ENCODE results near the gene KCNQ4. TPM values are rescaled to one million over a fixed set of nuclear protein-coding genes. Genes with fewer than 3 reads are reported as not detected.
A peak's percentile ranks its signal among the peaks of the same experiment; 100 is the strongest.

The KCNQ4 gene
- total and polyA plus RNA-seq, 7 experiments from 2014 or later, result 0.10 to 0.97 (median 0.20) TPM; not detected in 1

GRCh38 chr1:40745176-40745575 lies 38.4 kb upstream of the KCNQ4 start:
- no peak for ATAC-seq
- intact Hi-C loops (cut with micrococcal nuclease), result no loop called here
- peaks cover 9 to 60% (median 48%) of the 10 kb centered on the region in 7 donors for H3K4me1 Mint-ChIP-seq

DNA sequence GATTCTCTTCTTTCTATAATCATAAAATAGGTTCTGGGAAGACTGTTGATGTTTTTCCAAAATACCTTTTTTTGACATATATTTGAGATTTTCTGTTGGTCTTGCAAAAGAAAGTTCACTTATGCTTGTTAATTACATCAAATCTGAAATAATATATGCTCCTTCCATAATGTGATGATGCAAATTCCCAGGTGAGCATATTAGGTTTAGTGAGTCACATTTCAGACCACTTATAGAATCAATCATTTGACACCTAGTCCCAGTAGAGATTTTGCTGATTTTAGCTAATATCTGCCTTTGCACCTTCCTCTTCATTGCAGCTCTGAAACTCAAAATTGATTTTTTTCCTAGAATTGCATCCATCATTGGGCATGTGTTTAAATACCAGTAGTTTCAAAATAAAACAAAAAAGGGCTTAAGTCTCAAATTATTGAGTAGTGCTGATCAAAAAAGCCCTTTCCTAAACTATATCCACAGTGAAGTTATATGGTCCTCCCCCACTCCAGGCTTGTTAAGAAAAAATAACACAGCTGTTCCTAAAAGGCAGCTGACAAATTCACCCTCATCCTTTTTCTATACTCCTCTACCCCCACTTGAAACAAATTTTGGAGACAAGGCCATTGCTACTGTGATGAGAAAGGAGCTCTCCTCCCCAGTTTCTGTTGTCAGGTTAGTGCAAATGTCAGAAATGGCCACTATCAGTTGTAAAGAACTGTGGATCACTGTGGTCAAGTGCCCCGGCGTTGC lies 37.1 kb upstream of the KCNQ4 start:
- Mint-ChIP-seq H3K4me1 (peaks cover 6 to 46% (median 35%) of the 10 kb centered on the region in 7 donors), H3K4me3 (no peak overlapping the region), H3K36me3 (peaks cover 10 to 72% (median 32%) of the 10 kb centered on the region in 5 donors), H3K27me3 (no peaks in the 10 kb centered on the region), H3K27ac (peak overlapping the region in 5 of 9 donors; percentile 32 to 78 (median 41)), H3K9me3 (no peaks in the 10 kb centered on the region)
- Histone ChIP-seq H3K9me3 (ENCODE audit: control insufficient read depth in 2 of 3, low read length in 3 of 3) (no peaks in the 10 kb centered on the region), H3K27ac (ENCODE audit: low read depth, low read length) (no peak overlapping the region), H3K27me3 (ENCODE audit: control insufficient read depth in 2 of 2, insufficient read depth in 2 of 2, low read length in 2 of 2) (no peaks in the 10 kb centered on the region), H3K36me3 (ENCODE audit: control insufficient read depth in 2 of 3, insufficient read depth in 3 of 3, low read length in 3 of 3) (peaks cover 0 to 60% (median 0%) of the 10 kb centered on the region in 3 experiments), H3K4me1 (ENCODE audit: control insufficient read depth in 2 of 2, insufficient read depth in 2 of 2, low read length in 2 of 2) (no peaks in the 10 kb centered on the region), H3K4me3 (ENCODE audit: low read length) (no peak overlapping the region)
- intact Hi-C loops (cut with micrococcal nuclease), result no loop called here
- ChIA-PET CTCF (interaction anchor here (0.9 kb wide), 1 partner anchor 28 kb away, joined by 3 read pairs; no protein-coding TSS in a partner anchor), POLR2A (no interaction called here)
- no peak for DNase-seq
- ATAC-seq, result no peak

More at GRCh38 chr1:40745176-40745575, 38.4 kb upstream of the KCNQ4 start:
- Mint-ChIP-seq H3K4me3 (no peak overlapping the region), H3K27ac (peak overlapping the region in 5 of 9 donors; percentile 39 to 86 (median 63)), H3K9me3 (no peaks in the 10 kb centered on the region), H3K36me3 (peaks cover 12 to 71% (median 32%) of the 10 kb centered on the region in 5 donors), H3K27me3 (no peaks in the 10 kb centered on the region)
- Histone ChIP-seq H3K9me3 (ENCODE audit: control insufficient read depth in 2 of 3, low read length in 3 of 3) (no peaks in the 10 kb centered on the region), H3K4me3 (ENCODE audit: low read length) (no peak overlapping the region), H3K4me1 (ENCODE audit: control insufficient read depth in 2 of 2, insufficient read depth in 2 of 2, low read length in 2 of 2) (no peaks in the 10 kb centered on the region), H3K27ac (ENCODE audit: low read depth, low read length) (no peak overlapping the region), H3K36me3 (ENCODE audit: control insufficient read depth in 2 of 3, insufficient read depth in 3 of 3, low read length in 3 of 3) (peaks cover 0 to 52% (median 0%) of the 10 kb centered on the region in 3 experiments), H3K27me3 (ENCODE audit: control insufficient read depth in 2 of 2, insufficient read depth in 2 of 2, low read length in 2 of 2) (no peaks in the 10 kb centered on the region)
- CTCF ChIA-PET, result no interaction called here
- DNase-seq, result no peak
- POLR2A ChIA-PET, result no interaction called here

DNA sequence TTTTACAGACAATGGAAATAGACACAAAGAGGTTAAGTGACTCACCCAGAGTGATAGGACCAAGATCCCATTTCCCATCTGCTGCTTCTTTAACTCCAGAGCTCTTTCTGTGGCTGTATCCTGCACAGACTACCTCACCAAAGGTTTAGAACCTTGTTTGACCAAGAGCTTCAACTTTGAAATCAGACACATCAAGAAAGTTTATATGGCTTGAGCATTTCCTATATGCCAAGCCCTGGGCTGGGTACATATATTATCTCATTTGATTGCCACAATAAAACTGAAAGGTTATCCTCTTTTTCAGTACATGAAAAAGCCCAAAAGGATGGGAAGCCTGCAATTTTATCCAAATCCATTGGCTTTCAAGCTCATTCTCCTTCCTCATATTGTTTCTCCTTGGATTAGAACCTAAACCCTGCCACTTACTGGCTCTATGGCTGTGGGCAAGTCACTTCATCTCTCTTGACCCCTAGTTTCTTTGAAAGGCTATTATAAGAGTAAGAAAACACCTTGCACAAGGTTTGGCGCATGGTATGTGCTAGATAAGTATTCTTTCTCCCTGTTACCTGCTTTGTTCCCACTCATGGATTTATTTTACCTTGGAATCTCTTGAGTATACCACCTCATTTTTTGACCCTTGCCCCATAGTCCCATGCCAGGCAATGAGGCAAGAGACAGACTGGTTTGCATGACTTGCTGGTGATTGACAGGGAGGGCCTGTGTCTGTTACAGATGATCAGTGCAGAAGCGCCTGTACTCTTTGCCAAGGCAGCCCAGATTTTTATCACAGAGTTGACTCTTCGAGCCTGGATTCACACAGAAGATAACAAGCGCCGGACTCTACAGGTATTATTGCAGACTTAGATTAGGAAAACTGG lies 34.5 kb upstream of the KCNQ4 start:
- H3K9me3 Mint-ChIP-seq, result no peaks in the 10 kb centered on the region
- no peaks in the 10 kb centered on the region for H3K9me3 ChIP-seq (ENCODE audit: control insufficient read depth in 2 of 3, low read length in 3 of 3)
- no peaks in the 10 kb centered on the region for H3K27me3 ChIP-seq (ENCODE audit: control insufficient read depth in 2 of 2, insufficient read depth in 2 of 2, low read length in 2 of 2)
- H3K4me1 ChIP-seq (ENCODE audit: control insufficient read depth in 2 of 2, insufficient read depth in 2 of 2, low read length in 2 of 2), result no peaks in the 10 kb centered on the region
- no peaks in the 10 kb centered on the region for H3K27me3 Mint-ChIP-seq
- H3K27ac Mint-ChIP-seq, result peak overlapping the region in 3 of 9 donors; percentile 29 to 80 (median 63)
- POLR2A ChIA-PET, result interaction anchor here (0.6 to 0.7 kb wide), 3 partner anchors 9 to 1466 kb away, joined by 3 to 6 read pairs (median 3); no protein-coding TSS in a partner anchor
- ATAC-seq (no peak), DNase-seq (no peak)
- CTCF ChIA-PET, result interaction anchor here (0.6 to 1.2 kb wide), 4 partner anchors 16 to 59 kb away, joined by 3 to 4 read pairs (median 3); no protein-coding TSS in a partner anchor
- intact Hi-C loops (cut with micrococcal nuclease), result no loop called here
- H3K36me3 Mint-ChIP-seq, result peaks cover 12 to 74% (median 27%) of the 10 kb centered on the region in 5 donors
- peaks cover 5 to 71% (median 6%) of the 10 kb centered on the region in 3 experiments for H3K36me3 ChIP-seq (ENCODE audit: control insufficient read depth in 2 of 3, insufficient read depth in 3 of 3, low read length in 3 of 3)
- no peak overlapping the region for H3K27ac ChIP-seq (ENCODE audit: low read depth, low read length)
- peaks cover 0 to 45% (median 20%) of the 10 kb centered on the region in 7 donors for H3K4me1 Mint-ChIP-seq
- no peak overlapping the region for H3K4me3 ChIP-seq (ENCODE audit: low read length)
- no peak overlapping the region for H3K4me3 Mint-ChIP-seq

DNA sequence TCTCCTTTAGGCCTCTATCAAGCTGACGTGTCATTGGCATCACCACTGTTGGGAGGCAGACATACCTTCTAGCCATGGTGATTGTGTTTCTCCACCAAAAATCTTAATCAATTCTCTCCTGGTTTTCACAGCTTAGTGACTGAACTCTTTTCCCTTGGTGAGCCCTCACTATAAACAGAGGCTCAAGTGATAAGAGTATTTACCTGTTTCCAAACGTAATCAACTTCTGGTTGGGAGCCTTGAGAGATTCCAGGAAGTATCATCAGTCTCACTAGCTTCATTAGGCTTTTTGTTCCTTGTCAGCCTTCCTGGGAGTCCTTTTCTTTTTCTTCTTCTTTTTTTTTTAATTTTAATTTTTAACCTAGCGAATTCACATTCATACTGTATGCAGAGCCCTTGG lies 33.8 kb upstream of the KCNQ4 start:
- DNase-seq (no peak), ATAC-seq (no peak)
- no peaks in the 10 kb centered on the region for H3K27me3 Mint-ChIP-seq
- intact Hi-C loops (cut with micrococcal nuclease), result no loop called here
- no peaks in the 10 kb centered on the region for H3K27me3 ChIP-seq (ENCODE audit: control insufficient read depth in 2 of 2, insufficient read depth in 2 of 2, low read length in 2 of 2)
- no peaks in the 10 kb centered on the region for H3K9me3 Mint-ChIP-seq
- no peaks in the 10 kb centered on the region for H3K4me1 ChIP-seq (ENCODE audit: control insufficient read depth in 2 of 2, insufficient read depth in 2 of 2, low read length in 2 of 2)
- CTCF ChIA-PET, result interaction anchor here (0.7 to 1.2 kb wide), 2 partner anchors 24 to 60 kb away, joined by 3 to 4 read pairs; no protein-coding TSS in a partner anchor
- no peak overlapping the region for H3K4me3 Mint-ChIP-seq
- POLR2A ChIA-PET, result interaction anchor here (0.7 kb wide), 1 partner anchor 1466 kb away, joined by 3 read pairs; no protein-coding TSS in a partner anchor
- peaks cover 12 to 76% (median 29%) of the 10 kb centered on the region in 5 donors for H3K36me3 Mint-ChIP-seq
- peaks cover 0 to 44% (median 13%) of the 10 kb centered on the region in 7 donors for H3K4me1 Mint-ChIP-seq
- H3K4me3 ChIP-seq (ENCODE audit: low read length), result no peak overlapping the region
- H3K27ac ChIP-seq (ENCODE audit: low read depth, low read length), result no peak overlapping the region
- H3K27ac Mint-ChIP-seq, result no peak overlapping the region
- peaks cover 12 to 79% (median 12%) of the 10 kb centered on the region in 3 experiments for H3K36me3 ChIP-seq (ENCODE audit: control insufficient read depth in 2 of 3, insufficient read depth in 3 of 3, low read length in 3 of 3)
- H3K9me3 ChIP-seq (ENCODE audit: control insufficient read depth in 2 of 3, low read length in 3 of 3), result no peaks in the 10 kb centered on the region

- H3K27me3 Mint-ChIP-seq, result no peaks in the 10 kb centered on the region
- Histone ChIP-seq H3K27me3 (ENCODE audit: control insufficient read depth in 2 of 2, insufficient read depth in 2 of 2, low read length in 2 of 2) (no peaks in the 10 kb centered on the region), H3K27ac (ENCODE audit: low read depth, low read length) (no peak overlapping the region), H3K4me1 (ENCODE audit: control insufficient read depth in 2 of 2, insufficient read depth in 2 of 2, low read length in 2 of 2) (no peaks in the 10 kb centered on the region), H3K4me3 (ENCODE audit: low read length) (no peak overlapping the region), H3K9me3 (ENCODE audit: control insufficient read depth in 2 of 3, low read length in 3 of 3) (no peaks in the 10 kb centered on the region), H3K36me3 (ENCODE audit: control insufficient read depth in 2 of 3, insufficient read depth in 3 of 3, low read length in 3 of 3) (peaks cover 16 to 82% (median 16%) of the 10 kb centered on the region in 3 experiments)
- no peaks in the 10 kb centered on the region for H3K9me3 Mint-ChIP-seq
- ChIA-PET POLR2A (no interaction called here), CTCF (interaction anchor here (0.7 to 1.2 kb wide), 2 partner anchors 23 to 86 kb away, joined by 3 to 4 read pairs; no protein-coding TSS in a partner anchor)
- no peak overlapping the region for H3K4me3 Mint-ChIP-seq
- DNase-seq, result no peak
- peak overlapping the region in 4 of 9 donors; percentile 12 to 47 (median 33) for H3K27ac Mint-ChIP-seq
- peaks cover 0 to 37% (median 6%) of the 10 kb centered on the region in 7 donors for H3K4me1 Mint-ChIP-seq
- intact Hi-C loops (cut with micrococcal nuclease), result no loop called here
- H3K36me3 Mint-ChIP-seq, result peaks cover 12 to 75% (median 29%) of the 10 kb centered on the region in 5 donors
- no peak for ATAC-seq
Measured at GRCh38 chr1:40750451-40750908, 33.1 kb upstream of the KCNQ4 start.

GRCh38 chr1:40751802-40752201 lies 31.8 kb upstream of the KCNQ4 start:
- ChIA-PET POLR2A (interaction anchor here (0.7 kb wide), 1 partner anchor 102 kb away, joined by 3 read pairs; no protein-coding TSS in a partner anchor), CTCF (no interaction called here)
- Mint-ChIP-seq H3K9me3 (no peaks in the 10 kb centered on the region), H3K27me3 (no peaks in the 10 kb centered on the region), H3K4me3 (no peak overlapping the region), H3K27ac (peak overlapping the region in 5 of 9 donors; percentile 6 to 62 (median 21)), H3K36me3 (peaks cover 6 to 73% (median 31%) of the 10 kb centered on the region in 5 donors), H3K4me1 (peaks cover 0 to 26% (median under 1%) of the 10 kb centered on the region in 7 donors)
- H3K36me3 ChIP-seq (ENCODE audit: control insufficient read depth in 2 of 3, insufficient read depth in 3 of 3, low read length in 3 of 3), result peaks cover 16 to 92% (median 21%) of the 10 kb centered on the region in 3 experiments
- no peak overlapping the region for H3K4me3 ChIP-seq (ENCODE audit: low read length)
- no peaks in the 10 kb centered on the region for H3K4me1 ChIP-seq (ENCODE audit: control insufficient read depth in 2 of 2, insufficient read depth in 2 of 2, low read length in 2 of 2)
- DNase-seq, result no peak
- no peaks in the 10 kb centered on the region for H3K27me3 ChIP-seq (ENCODE audit: control insufficient read depth in 2 of 2, insufficient read depth in 2 of 2, low read length in 2 of 2)
- intact Hi-C loops (cut with micrococcal nuclease), result no loop called here
- no peaks in the 10 kb centered on the region for H3K9me3 ChIP-seq (ENCODE audit: control insufficient read depth in 2 of 3, low read length in 3 of 3)
- no peak for ATAC-seq
- no peak overlapping the region for H3K27ac ChIP-seq (ENCODE audit: low read depth, low read length)

Data from naive thymus-derived CD4-positive, alpha-beta T cell (primary cell).